Skeletal muscle tissue (tissue), 4 donors: Measurements from ENCODE around the gene MED22. TPM values are rescaled to one million over a fixed set of nuclear protein-coding genes. Genes with fewer than 3 reads are reported as not detected.
"Not testable (repeated sequence)": the region's sequence is repeated elsewhere in the genome, so short reads cannot be mapped to it uniquely, and the experiment has no call there.

Experiments used
- H3K27ac ChIP-seq: one replicate; pipeline ENCODE4 v1.7.0; 2013; ENCODE audit warnings: mild to moderate bottlenecking, low read depth, low read length, inconsistent platforms
- H3K27me3 ChIP-seq, 3 donors: one replicate each; pipeline ENCODE4 v1.7.0; 2013; ENCODE audit warnings: low read length in 3 of 3; ENCODE audit not compliant: control insufficient read depth in 3 of 3, insufficient read depth in 3 of 3
- H3K36me3 ChIP-seq, 3 donors: one replicate each; pipeline ENCODE4 v1.7.0; 2013; ENCODE audit warnings: low read length in 3 of 3; ENCODE audit not compliant: control insufficient read depth in 3 of 3, insufficient read depth in 3 of 3
- H3K4me1 ChIP-seq, 3 donors: one replicate each; pipeline ENCODE4 v1.7.0; 2013; ENCODE audit warnings: low read length in 3 of 3, mild to moderate bottlenecking in 3 of 3; ENCODE audit not compliant: control insufficient read depth in 3 of 3, insufficient read depth in 3 of 3
- H3K4me3 ChIP-seq, 3 donors: one replicate each; pipeline ENCODE4 v1.7.0; 2013; ENCODE audit warnings: low read length in 3 of 3
- H3K9ac ChIP-seq, 3 donors: one replicate each; pipeline ENCODE4 v1.7.0; 2013; ENCODE audit warnings: low read length in 3 of 3, mild to moderate bottlenecking in 3 of 3, moderate library complexity in 2 of 3, low read depth in 1 of 3
- H3K9me3 ChIP-seq, 3 donors: one replicate each; pipeline ENCODE4 v1.7.0; 2013; ENCODE audit warnings: low read length in 3 of 3; ENCODE audit not compliant: control insufficient read depth in 3 of 3
- total RNA-seq: library from RNA; depleted of rRNA; stranded (reverse); fragments of >200 nt; gene quantifications from one replicate; pipeline ENCODE4 v1.2.3, GENCODE V29; 2014
- donor health status: Osteomylitis.

MED22 gene
- total RNA-seq: 13.0 TPM

GRCh38 chr9:133347985-133348717, at the start of gene MED22, which contains the start of gene RPL7A:
MED22 (minus strand) TSS chr9:133348131; CDS start chr9:133346662, 1,469 bp downstream.
RPL7A (plus strand) TSS chr9:133348218; CDS start chr9:133348244, 26 bp downstream.
- Histone ChIP-seq H3K36me3 (peaks cover 63 to 70% (median 70%) of the 10 kb centered on the region in 3 donors), H3K9me3 (no peaks in the 10 kb centered on the region)

GRCh38 chr9:133397370-133397769, 49.4 kb upstream of the MED22 start:
- Histone ChIP-seq H3K27me3 (peaks cover 21 to 38% (median 34%) of the 10 kb centered on the region in 3 donors), H3K4me3 (no peak overlapping the region), H3K36me3 (peaks cover 0 to 13% (median 8%) of the 10 kb centered on the region in 3 donors), H3K9me3 (no peaks in the 10 kb centered on the region), H3K27ac (no peak overlapping the region), H3K4me1 (no peaks in the 10 kb centered on the region), H3K9ac (no peak overlapping the region)

More at GRCh38 chr9:133347985-133348717, at the start of gene MED22, which contains the start of gene RPL7A:
- Histone ChIP-seq H3K4me3 (peak within 1 kb of the TSS; percentile 96 to 100 (median 100)), H3K9ac (peak within 1 kb of the TSS; percentile 99), H3K27ac (peak within 1 kb of the TSS; percentile 93), H3K4me1 (peaks cover 22 to 39% (median 29%) of the 10 kb centered on the region in 3 donors), H3K27me3 (no peaks in the 10 kb centered on the region)

GRCh38 chr9:133396952-133397351, 49.0 kb upstream of the MED22 start:
- no peaks in the 10 kb centered on the region for H3K4me1 ChIP-seq
- peaks cover 21 to 38% (median 34%) of the 10 kb centered on the region in 3 donors for H3K27me3 ChIP-seq
- no peak overlapping the region for H3K27ac ChIP-seq
- H3K36me3 ChIP-seq: peaks cover 0 to 11% (median 5%) of the 10 kb centered on the region in 3 donors
- no peaks in the 10 kb centered on the region for H3K9me3 ChIP-seq
- no peak overlapping the region for H3K4me3 ChIP-seq
- no peak overlapping the region for H3K9ac ChIP-seq

- no peak overlapping the region for H3K27ac ChIP-seq
- no peak overlapping the region for H3K4me3 ChIP-seq
- no peaks in the 10 kb centered on the region for H3K4me1 ChIP-seq
- peaks cover 28 to 49% (median 42%) of the 10 kb centered on the region in 3 donors for H3K27me3 ChIP-seq
- no peaks in the 10 kb centered on the region for H3K36me3 ChIP-seq
- H3K9me3 ChIP-seq: no peaks in the 10 kb centered on the region
- H3K9ac ChIP-seq: no peak overlapping the region
These were observed 46.8 kb upstream of the MED22 start for GRCh38 chr9:133394687-133395271.

- Histone ChIP-seq H3K9ac (no peak overlapping the region), H3K4me1 (no peaks in the 10 kb centered on the region), H3K36me3 (no peaks in the 10 kb centered on the region), H3K27me3 (peaks cover 29 to 52% (median 48%) of the 10 kb centered on the region in 3 donors), H3K9me3 (no peaks in the 10 kb centered on the region), H3K4me3 (no peak overlapping the region), H3K27ac (no peak overlapping the region)
These were observed 45.5 kb upstream of the MED22 start for GRCh38 chr9:133393399-133393798.

- peaks cover 29 to 46% (median 42%) of the 10 kb centered on the region in 3 donors for H3K27me3 ChIP-seq
- not testable (repeated sequence) for H3K4me1 ChIP-seq, H3K4me3 ChIP-seq, H3K9me3 ChIP-seq, H3K27ac ChIP-seq, H3K9ac ChIP-seq, H3K36me3 ChIP-seq
These were observed 44.4 kb upstream of the MED22 start for GRCh38 chr9:133392308-133392707.

- H3K27me3 ChIP-seq: peaks cover 29 to 38% (median 35%) of the 10 kb centered on the region in 3 donors
- H3K9ac ChIP-seq, H3K9me3 ChIP-seq, H3K4me3 ChIP-seq, H3K4me1 ChIP-seq, H3K36me3 ChIP-seq, H3K27ac ChIP-seq: not testable (repeated sequence)
These were observed 43.5 kb upstream of the MED22 start for GRCh38 chr9:133391449-133391848.

- Histone ChIP-seq H3K4me1 (no peaks in the 10 kb centered on the region), H3K27me3 (peaks cover 29 to 37% (median 33%) of the 10 kb centered on the region in 3 donors), H3K4me3 (no peak overlapping the region)
These were observed 42.8 kb upstream of the MED22 start for GRCh38 chr9:133390713-133391112.

GRCh38 chr9:133389562-133389961, 41.6 kb upstream of the MED22 start:
- no peaks in the 10 kb centered on the region for H3K36me3 ChIP-seq
- H3K27me3 ChIP-seq: peaks cover 18 to 25% (median 24%) of the 10 kb centered on the region in 3 donors
- H3K9ac ChIP-seq: no peak overlapping the region
- no peaks in the 10 kb centered on the region for H3K9me3 ChIP-seq
- H3K4me3 ChIP-seq: no peak overlapping the region
- no peaks in the 10 kb centered on the region for H3K4me1 ChIP-seq
- no peak overlapping the region for H3K27ac ChIP-seq

More at GRCh38 chr9:133390713-133391112, 42.8 kb upstream of the MED22 start:
- no peak overlapping the region for H3K9ac ChIP-seq
- no peak overlapping the region for H3K27ac ChIP-seq
- H3K36me3 ChIP-seq: no peaks in the 10 kb centered on the region
- no peaks in the 10 kb centered on the region for H3K9me3 ChIP-seq

GRCh38 chr9:133389025-133389557, 41.2 kb upstream of the MED22 start:
- Histone ChIP-seq H3K9ac (no peak overlapping the region), H3K4me3 (no peak overlapping the region), H3K27me3 (peaks cover 13 to 21% (median 19%) of the 10 kb centered on the region in 3 donors), H3K36me3 (no peaks in the 10 kb centered on the region), H3K4me1 (no peaks in the 10 kb centered on the region), H3K27ac (no peak overlapping the region), H3K9me3 (no peaks in the 10 kb centered on the region)
